A172 (cell line): ENCODE measurements around the gene DST. TPM values are rescaled to one million over a fixed set of nuclear protein-coding genes. Genes with fewer than 3 reads are reported as not detected.

Experiments
- DNase-seq: peaks from one replicate; pipeline ENCODE4 v3.0.0-alpha.2; 2015; ENCODE audit warnings: low spot score
- total RNA-seq: library from RNA; depleted of rRNA; stranded (reverse); fragments of >200 nt; shearing (Covaris generic); gene quantifications from 2 replicates; pipeline ENCODE4 v1.2.3, GENCODE V29; 2014

Gene DST
- total RNA-seq, 1 experiment from 2014 or later: 189 TPM

- no peak for DNase-seq
These were observed 18.5 kb downstream of the DST start for GRCh38 chr6:56624046-56624727.

DNA sequence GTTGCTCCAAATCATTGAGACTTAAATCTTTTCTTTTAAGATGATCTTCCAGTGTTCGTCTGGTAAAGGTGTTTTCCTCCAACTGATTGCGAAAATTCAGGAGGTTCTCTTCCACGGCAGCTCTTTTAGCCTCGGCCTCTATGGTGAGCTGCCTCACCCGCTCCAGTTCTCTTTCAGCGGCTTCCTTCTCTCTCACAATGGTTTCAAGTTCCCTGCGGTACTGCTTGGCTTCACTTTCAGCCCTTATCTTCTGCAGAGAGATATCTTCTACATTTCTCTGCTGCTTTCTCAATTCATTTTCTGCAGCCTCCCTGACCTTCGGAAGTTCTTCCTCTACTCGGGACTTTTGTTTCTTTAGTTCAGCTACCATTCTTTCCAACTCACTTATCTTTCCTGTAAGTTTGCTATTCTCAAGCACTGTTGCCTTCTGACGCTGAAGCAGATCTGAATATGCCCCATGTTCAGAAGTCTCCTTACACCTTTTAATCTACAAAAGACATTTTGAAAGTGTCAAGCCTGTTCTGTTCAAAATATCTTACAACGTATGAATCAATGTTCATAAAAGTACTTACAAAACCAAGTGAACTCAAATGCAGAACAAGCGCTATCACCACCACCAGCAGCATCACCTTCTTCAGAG is 22.3 kb downstream of the DST start:
- DNase-seq: no peak

GRCh38 chr6:56618050-56618449 is 24.6 kb downstream of the DST start:
- peak; percentile 5 for DNase-seq

- no peak for DNase-seq
These were observed 25.7 kb downstream of the DST start for GRCh38 chr6:56616967-56617366.

GRCh38 chr6:56613247-56613851 is 29.3 kb downstream of the DST start:
- DNase-seq: no peak

- DNase-seq: no peak
These were observed 34.4 kb downstream of the DST start for GRCh38 chr6:56608332-56608731.

DNA sequence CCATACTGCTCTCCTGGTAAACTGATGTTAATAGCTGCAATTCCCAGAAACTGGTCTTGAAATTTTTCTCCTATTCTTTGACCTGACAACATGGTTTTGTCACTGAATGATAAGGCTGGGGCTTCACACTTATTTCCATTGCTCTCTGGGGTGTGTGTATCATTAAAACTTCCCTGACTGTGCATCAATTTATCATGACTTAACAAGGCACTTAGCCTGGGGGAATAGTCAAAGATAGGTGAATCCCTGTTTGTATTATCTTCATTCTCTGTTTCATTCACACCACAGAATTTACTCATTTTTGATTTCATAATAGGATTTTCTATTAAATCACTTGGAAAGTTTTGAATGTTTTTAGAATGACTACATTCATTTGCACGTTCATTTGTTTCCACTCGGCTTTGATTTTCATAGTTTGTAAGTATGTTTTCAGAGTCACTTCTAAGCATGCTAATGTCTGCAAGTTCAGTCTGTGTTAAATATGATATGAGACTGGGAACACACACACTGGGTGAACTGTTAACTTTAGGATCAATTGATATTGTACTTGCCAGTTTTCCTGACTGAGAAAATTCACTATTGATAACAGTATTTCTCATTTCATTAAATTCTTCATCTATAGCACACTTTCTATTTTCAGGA is 35.5 kb downstream of the DST start:
- no peak for DNase-seq

DNA sequence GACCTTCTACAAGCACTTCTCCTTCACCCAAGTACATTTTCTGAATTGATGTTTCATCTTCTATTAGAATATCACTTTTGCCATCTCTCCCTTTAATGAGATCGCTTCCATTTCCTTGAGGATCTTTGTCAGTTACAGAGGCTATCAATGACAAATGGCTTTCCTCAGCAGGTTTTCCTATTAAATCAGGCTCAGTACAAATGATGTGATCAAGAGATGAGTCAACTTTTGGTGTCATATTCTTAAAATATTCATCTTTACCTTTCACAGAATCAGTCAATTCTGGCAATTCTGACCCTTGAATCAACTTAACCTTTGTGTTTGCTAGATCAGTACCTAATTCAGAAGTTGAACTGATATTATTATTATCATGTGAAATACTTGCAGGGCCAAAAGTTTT is 37.3 kb downstream of the DST start:
- DNase-seq: no peak

DNA sequence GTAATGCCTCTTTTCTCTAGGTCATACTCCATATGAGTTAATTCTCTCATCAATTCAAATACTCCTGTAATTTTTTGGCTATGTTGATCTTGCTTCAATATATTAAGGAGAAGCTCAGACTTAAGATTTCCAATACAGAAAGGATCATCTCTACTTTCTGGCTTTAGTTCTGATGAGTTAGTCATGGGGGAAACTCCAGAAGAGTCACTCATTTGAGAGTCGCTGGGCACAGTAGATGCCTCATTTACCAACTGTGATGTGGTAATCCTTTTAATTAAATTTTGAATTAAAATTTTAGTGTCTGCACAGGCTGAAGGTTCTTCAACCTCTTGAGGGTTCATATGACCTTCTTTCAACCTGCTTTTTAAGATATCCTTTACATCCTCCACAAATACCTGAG is 38.5 kb downstream of the DST start:
- DNase-seq: no peak

GRCh38 chr6:56601390-56601789 is 41.3 kb downstream of the DST start:
- no peak for DNase-seq

DNA sequence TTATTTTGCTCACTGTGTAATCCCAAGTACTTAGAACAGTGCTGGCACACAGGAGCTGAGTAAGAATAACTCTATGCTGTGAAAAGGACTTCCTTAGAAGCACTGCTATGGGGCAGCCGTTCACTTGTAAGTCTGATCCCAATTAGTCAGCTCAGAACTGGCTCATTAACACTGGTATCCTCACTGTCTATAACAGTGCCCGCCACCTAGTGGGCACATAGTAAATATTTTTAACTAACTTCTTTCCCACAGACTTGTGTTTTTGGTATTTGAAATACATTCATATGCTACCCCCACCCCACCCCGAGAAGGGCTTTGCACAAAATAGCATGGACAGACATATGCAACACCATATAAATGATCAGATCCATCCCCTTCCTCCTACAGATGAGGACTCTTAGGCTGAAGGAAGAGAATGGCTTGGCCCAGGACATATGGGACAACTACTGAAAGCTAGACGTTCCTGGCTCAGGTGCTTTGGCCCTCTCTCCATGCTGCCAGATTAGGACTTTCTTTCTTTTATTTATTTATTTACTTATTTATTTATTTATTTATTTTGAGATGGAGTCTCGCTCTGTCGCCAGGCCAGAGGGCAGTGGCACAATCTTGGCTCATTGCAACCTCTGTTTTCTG is 47.1 kb downstream of the DST start:
- peak; percentile 47 for DNase-seq

GRCh38 chr6:56594699-56595098 is 48.0 kb downstream of the DST start:
- no peak for DNase-seq

- no peak for DNase-seq
These were observed 48.8 kb downstream of the DST start for GRCh38 chr6:56593801-56594318.

DNA sequence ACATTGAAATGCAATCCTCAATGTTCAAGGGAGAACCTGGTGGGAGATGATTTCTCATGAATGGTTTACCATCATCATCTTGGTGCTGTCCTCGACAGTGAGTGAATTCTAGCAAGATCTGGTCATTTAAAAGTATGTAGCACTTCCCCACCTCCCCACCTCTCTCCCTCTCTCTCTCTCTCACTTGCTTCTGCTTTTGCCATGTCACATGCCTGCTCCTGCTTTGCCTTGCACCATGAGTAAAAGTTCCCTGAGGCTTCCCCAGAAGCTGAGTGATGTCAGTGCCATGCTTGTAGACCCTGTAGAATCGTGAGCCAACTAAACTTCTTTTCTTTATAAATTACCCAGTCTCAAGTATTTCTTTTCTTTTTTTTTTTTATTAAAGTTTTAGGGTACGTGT is 60.5 kb downstream of the DST start:
- no peak for DNase-seq

DNA sequence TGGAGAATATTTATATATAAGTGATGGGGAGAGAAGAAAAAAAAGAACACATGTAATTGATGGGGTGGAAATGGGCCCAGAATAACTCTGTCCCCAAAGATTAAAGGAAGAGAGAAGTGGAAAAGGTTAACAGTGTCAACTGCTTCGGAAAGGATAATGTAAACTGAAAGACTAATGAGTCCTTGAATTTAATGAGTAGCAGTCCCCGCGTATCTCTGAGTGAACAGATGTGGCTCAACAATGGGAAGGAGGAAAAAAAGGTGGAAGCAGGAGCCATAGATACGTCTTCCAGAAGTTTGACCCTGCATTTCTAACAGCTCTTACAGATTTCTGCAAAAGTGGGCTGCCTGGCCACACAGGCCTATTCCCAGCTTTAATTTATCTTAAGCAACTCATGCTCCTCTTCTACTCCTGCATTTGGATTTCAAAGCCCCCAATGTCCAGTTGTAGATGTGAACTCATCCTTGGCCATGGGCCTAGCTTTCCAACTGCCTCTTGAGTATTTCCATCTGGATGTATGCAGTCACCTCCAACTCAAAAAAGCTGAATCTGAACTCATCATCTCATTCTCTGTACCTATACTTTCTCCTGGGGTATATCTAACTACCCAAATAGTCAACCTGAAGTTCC is 61.3 kb downstream of the DST start:
- no peak for DNase-seq

- no peak for DNase-seq
These were observed 62.4 kb downstream of the DST start for GRCh38 chr6:56580271-56580670.

DNA sequence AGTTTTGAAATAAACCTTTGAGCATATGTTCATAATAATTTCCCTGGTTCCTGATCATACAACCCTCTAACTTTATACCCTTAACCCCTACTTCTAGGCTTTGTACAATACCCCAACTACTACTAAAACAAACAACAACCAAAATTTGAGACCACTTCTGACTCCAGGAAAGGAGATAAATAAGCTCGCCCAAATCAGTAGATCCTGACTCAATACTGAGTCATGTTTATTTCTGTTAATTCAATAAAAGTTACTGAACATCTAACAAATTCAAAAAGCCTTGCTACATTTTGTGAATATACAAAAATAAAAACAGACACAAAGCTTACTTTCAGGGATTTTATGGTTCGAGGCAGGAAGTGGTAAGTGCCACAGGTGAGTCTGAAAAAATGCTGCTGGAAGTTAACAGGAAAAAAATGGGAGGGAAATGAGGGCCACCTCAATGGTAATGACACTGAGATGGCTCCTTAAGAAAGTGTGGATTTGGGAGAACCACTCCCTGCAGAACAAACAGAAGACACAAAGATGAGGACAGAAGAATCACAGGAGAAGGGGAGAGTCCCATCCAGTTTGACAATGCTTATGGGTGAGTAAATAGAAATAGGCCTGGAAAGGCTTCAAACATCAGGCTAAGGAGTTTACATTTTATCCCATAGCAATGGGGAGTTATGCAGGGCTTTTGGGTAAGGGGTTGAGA is 63.4 kb downstream of the DST start:
- no peak for DNase-seq

DNA sequence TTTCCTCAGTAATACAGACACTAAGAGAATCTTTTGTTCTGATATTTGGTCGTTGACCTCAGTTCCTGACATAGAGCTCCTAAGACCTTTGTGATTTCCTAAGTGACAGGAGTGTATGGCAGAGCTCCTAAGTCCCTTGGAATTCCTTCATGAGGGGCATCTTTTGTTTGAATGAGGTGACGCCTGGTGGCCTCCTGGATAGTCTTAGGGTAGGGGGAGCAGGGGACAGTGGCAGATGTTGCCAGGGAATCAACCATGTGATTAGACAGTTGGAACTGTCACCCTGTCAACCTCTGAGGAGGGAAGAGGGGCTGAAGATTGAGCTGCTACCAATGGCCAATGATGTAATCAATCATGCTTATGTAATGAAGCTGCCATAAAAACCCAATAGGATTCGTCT is 67.0 kb downstream of the DST start:
- DNase-seq: no peak

- no peak for DNase-seq
These were observed 68.4 kb downstream of the DST start for GRCh38 chr6:56574292-56574691.

GRCh38 chr6:56573624-56574023 is 69.1 kb downstream of the DST start:
- no peak for DNase-seq
